H4 (cell line): ENCODE data around the gene STAT3. TPM values are rescaled to one million over a fixed set of nuclear protein-coding genes. Genes with fewer than 3 reads are reported as not detected.
"Not testable (repeated sequence)": the region's sequence is repeated elsewhere in the genome, so short reads cannot be mapped to it uniquely, and the experiment has no call there.

Source experiments
- DNase-seq: peaks from one replicate; pipeline ENCODE4 v3.0.0-alpha.2; 2015; ENCODE audit warnings: low spot score
- total RNA-seq: library from RNA; depleted of rRNA; stranded (reverse); fragments of >200 nt; shearing (Covaris generic); gene quantifications from 2 replicates; pipeline ENCODE4 v1.2.3, GENCODE V29; 2014

Gene STAT3
- total RNA-seq, 1 experiment from 2014 or later, result 77.5 TPM

DNA sequence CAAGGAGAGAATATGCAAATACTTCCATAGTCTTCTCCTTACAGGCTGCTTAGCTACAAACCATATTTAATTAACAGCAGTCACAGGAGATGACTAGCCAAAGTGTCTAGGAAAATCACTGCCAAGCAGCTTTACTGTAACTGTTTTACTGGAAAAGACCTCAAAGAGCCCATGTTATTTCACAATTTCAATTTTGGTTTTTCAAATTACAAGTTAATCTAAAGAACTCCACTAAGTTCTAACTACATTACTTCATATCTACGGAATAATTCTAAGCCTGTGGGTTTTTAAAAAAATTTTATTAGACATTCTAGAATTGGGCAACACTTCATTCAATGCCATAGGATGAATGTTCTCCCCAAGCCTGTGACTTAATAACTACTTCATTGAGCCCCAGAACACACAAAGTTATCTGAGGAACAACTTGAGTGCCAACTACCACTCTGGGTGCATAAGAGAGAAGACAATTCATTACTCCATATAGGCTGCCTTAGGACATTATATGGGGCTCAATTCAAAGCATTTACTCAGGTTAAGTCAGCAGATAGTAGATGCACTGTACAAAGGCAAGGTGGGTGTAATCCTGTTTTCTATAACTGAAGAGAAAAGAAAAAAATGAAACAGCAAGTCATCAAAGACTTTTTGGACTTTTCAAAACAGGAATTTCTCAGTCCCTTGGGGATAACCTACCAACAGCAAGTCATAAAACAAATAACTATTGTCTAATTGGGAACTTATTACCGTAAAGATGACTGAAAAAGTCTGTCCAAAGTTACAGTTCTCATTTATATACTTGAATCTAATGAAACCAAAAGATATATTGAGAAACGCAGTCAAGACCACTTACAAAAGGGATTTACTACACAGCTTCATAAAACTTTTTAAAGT lies 33.0 kb downstream of the STAT3 start:
- DNase-seq, result peak; percentile 44

DNA sequence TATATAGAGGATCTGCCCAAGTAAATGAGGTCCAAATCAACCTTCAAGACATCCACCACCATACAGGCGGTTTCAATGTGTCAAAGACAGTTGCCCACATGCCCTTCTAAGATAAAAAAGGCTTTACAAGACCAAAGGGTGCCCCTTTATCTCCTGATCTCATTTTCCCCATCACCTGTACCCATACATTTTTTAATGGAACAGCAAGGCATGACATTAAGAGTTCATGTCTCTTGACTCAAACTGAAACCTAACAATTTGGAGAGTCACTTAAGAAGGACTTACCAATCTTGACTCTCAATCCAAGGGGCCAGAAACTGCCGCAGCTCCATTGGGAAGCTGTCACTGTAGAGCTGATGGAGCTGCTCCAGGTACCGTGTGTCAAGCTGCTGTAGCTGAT lies 40.1 kb downstream of the STAT3 start:
- DNase-seq, result no peak

DNA sequence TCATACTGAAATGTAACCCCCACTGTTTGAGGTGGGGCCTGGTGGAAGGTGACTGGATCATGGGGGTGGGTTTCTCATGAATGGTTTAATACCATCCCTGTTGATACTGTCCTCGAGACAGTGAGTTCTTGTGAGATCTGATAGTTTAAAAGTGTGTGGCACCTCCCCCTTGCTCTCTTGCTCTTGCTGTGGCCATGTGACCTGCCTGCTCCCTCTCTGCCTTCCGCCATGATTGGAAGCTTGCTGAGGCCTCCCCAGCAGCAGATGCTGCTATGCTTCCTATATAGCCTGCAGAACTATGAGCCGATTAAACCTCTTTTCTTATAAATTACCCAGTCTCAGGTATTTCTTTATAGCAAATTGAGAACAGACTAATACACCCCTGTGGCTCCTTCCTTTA lies 40.6 kb downstream of the STAT3 start:
- no peak for DNase-seq

DNA sequence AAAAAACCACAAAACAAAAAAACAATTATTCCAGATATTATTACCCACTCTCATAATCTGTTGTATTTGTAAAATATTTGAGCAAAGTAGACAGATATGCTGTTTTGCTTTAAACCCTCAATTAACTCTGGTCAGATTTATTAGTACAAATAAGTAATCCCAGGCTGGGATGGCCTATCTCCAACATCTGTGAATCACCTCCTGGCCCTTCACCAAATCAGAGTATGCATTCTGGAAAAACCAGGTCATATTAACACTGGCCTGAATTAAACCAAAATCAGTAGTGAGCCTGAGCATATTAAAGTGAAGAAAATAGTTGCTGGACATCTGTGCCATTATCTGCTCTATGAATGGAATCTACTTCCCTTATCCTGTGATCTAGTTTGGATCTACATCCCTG lies 41.0 kb downstream of the STAT3 start:
- peak; percentile 50 for DNase-seq

DNA sequence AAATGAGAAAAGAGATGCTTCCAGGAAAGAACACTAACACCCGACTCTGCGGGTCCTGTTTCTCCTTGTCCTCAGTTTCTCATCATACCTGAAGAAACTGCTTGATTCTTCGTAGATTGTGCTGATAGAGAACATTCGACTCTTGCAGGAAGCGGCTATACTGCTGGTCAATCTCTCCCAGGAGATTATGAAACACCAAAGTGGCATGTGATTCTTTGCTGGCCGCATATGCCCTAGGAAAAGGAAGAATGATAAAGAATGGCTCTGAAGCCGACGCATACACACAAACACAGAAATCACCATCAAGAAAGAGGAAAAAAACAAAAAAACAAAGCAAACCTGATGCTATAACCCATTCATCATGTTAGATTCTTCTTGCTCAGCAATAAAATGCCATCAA lies 41.8 kb downstream of the STAT3 start:
- no peak for DNase-seq

DNA sequence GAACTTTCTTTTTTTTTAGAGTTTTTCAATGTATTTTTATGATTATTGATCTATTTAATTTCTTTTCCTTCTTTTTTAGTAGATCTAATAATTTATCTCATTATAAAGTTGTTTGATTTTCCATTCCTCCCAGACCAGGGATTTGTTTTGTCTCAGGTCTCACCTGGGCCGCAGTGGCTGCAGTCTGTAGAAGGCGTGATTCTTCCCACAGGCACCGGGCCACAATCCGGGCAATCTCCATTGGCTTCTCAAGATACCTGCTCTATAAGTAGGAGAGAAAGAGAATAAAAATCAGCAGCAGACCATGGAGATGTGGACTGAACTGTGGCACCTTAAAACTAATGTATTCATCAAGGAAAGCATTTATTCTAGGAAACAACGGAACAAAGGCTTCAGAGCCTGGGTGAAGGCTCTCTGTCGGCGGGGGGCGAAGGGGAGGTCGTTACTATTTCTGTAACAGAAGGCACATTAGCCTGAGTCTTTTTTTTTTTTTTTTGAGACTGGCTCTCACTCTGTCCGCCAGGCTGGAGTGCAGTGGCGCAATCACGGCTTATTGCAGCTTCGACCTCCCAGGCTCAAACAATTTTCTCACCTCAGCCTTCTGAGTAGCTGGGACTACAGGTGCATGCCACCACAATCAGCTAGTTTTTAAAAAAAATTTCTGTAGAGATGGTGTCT lies 42.7 kb downstream of the STAT3 start:
- no peak for DNase-seq

DNA sequence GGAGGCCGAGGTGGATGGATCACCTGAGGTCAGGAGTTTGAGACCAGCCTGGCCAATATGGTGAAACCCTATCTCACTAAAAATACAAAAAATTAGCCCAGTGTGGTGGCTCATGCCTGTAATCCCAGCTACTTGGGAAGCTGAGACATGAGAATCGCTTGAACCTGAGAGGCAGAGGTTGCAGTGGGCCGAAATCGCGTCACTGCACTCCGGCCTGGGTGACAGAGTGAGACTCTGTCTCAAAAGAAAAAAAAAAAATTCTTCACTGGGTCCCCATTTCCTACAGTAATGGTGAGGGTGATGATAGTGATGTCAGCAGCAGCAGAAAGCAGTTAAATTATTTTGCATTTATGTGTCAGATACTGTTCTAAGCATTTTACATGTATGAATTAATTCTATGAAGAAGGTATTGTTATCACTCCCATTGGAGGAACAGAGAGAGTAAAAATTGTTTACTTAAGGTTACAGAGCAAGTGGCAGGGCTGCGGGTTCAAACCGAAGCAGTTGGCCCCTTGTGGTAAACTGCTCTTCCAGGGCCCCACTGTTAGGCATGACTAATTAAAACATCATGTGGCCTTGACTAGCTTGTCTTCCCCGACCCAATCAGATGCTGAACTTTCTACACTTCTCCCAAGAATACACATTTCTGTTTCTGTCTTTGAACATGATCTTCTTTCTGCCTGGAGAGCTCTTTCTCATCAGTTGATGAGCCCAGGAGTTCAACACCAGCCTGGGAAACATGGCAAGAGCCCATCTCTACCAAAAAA lies 45.8 kb downstream of the STAT3 start:
- DNase-seq, result peak; percentile 54

DNA sequence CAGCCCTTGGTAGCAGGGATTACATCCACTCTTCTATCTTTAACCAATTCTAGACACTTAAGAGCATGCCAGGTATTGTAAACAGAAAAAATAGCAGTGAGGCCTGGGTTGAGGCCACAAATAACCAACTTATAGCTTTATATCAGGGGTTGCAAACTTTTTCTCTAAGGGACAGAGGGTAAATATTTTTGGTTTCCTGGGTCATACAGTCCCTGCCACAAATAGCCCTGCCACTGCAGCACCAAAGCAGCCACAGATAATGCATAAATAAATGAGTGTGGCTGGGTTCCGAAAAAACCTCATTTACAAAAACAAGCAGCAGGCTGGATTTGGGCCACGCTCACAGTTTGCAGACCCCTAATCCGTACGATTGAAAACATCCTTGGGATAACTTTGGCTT lies 46.7 kb downstream of the STAT3 start:
- DNase-seq, result no peak

DNA sequence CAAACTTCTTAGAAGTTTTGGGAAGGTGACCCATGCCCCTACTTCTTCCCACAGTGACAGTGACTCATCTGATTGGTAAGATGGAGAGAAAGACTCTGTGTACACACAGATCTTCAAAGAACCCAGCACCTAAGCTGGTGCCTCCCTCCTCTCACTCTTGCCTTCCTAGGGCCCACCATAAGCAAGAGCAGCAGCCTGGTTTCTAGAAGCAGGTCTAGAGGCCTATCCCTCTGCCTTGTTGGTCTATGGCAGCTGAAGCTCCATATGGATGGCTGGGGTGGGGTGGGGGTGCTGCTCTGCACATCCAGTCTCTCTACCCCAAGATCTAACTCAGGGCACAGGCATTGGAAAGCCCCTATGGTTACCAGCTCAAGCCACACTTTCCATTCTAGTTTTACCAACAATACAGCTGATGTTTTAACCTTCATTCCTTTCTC lies 47.5 kb downstream of the STAT3 start:
- no peak for DNase-seq

DNA sequence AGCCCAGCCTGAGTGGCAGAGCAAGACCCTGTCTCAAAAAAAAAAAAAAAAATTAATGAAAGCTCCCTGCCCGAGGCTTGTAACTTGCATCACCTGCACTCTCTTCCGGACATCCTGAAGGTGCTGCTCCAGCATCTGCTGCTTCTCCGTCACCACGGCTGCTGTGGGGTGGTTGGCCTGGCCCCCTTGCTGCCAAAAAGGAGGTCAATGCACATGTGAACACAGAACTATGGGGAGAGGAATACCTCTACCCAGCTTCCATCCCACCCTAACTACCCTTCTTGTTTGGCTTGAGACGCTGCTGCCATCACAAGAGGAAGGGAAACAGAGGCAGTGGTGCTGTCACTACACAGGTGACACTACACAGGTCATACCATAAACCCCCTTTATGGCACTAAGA lies 49.0 kb downstream of the STAT3 start:
- DNase-seq, result no peak

DNA sequence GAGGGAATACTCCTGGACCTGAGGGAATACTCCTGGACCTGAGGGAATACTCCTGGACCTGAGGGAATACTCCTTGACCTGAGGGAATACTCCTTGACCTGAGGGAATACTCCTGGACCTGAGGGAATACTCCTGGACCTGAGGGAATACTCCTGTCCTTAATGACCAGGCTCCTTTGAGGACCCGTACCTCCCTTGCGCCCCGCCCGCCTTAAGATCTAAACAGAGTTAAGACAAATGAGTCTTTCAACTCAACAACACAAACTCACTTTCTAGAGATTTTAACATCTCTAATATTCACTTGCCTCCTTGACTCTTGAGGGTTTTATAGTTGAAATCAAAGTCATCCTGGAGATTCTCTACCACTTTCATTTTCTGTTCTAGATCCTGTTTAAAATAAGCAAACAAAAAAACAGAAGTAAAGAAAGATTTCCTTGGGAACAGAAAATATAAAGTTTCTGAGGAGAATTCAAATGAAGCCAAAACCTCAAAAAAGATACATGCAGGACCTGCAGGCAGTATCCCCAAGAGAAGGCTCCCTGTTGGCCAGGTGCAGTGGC lies 49.7 kb downstream of the STAT3 start:
- DNase-seq, result no peak

DNA sequence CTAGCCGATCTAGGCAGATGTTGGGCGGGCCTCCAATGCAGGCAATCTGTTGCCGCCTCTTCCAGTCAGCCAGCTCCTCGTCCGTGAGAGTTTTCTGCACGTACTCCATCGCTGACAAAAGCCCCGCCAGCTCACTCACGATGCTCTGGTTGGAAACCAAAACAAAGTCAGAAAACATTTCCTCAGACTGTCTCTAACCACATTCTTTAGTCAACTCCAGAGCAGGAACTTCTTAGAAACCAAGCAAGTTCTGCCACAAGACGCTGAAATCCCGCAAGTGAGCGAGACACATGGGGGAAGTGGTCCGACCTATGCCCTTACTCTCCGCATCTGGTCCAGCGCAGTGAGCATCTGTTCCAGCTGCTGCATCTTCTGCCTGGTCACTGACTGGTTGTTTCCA lies 50.8 kb downstream of the STAT3 start:
- DNase-seq, result no peak

DNA sequence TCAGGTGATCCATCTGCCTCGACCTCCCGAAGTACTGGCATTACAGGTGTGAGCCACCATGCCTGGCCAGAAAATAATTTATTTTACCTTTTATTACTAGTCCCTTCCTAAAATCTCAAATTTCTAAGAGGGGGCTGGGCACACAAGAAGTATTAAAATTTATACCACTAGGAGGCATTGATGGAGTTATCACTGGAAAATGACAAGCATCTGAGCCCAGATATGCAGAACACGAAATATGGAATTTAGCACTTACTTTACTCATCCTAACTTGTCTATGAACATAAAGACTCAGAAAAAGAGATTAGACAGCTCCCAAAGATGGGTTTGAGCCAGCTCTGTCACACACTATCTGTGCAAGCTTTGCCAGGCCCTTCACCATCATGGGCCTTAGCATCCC lies 53.6 kb downstream of the STAT3 start:
- no peak for DNase-seq

DNA sequence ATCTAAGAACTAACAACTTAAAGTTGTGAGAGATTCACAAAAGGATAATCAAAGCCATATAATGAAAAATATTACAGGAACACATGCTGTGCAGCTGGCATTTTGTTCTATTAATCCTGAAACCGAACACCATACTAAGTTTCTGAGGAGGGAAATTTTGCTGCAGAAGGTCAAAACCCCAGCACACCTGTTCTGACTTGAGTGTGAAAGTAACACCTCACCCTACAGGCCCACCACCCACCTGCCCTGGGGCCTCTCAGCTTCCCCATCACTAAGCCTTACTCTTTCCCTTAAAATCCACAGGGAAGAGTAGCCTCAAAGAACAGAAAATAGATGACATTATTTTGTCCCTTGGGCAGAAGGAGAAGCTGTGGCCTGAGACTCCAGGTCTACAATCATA lies 55.2 kb downstream of the STAT3 start:
- no peak for DNase-seq

DNA sequence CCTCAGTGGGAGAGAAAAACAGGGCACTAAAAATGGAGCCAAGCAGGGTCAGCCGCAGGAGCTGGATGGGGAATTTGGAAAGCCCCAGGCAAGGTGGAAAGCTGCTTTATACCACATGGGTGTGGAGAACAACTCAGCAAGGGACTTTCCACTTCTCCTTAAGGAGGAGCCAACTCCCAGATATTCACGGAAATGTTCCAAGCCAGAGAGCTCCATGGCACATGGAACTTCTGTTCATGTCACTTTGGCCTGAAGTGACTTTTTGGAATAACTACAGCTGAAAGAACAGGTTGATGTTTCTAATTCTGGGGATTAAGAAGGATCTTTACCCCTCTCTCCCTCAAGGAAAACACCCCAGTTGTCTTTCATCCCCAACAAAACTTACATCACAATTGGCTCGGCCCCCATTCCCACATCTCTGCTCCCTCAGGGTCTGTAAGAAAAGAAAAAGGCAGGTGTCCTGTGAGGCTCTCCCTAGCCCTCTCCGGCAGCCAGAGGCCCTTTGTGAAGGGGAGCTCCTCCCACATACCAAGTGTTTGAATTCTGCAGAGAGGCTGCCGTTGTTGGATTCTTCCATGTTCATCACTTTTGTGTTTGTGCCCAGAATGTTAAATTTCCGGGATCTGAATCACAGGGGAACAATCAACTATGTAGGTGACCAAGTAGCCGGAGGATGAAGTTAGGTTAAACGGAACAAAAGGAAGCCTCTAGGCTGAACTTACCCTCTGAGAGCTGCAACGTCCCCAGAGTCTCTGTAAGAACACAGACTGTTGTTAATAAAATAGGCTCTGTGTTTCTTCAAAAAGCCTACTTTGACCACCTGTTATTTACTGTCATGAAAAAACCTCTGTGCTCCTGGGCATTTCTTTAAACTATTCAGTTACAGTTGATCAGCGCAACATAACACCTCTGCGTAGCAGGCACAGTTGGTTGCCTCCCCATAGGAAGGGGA lies 58.9 kb downstream of the STAT3 start:
- DNase-seq, result peak; percentile 48

DNA sequence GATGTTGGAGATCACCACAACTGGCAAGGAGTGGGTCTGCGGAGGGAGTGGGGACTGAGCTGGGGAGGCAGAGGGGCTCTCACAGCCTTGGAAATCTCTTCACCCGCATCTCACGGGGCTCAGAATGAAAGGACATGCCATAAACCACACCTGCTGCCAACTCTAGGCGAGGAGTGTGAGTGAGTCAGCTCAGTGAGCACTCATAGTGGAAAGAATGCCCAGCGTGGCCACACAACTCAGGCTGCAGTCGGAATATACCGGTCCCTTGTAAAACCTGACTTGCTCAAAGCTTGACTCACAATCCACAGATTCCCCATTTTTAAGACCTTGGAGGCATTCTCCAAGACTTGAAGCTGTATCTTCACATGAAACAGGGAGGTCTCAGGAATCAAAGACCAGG lies 63.2 kb downstream of the STAT3 start:
- peak; percentile 87 for DNase-seq

DNA sequence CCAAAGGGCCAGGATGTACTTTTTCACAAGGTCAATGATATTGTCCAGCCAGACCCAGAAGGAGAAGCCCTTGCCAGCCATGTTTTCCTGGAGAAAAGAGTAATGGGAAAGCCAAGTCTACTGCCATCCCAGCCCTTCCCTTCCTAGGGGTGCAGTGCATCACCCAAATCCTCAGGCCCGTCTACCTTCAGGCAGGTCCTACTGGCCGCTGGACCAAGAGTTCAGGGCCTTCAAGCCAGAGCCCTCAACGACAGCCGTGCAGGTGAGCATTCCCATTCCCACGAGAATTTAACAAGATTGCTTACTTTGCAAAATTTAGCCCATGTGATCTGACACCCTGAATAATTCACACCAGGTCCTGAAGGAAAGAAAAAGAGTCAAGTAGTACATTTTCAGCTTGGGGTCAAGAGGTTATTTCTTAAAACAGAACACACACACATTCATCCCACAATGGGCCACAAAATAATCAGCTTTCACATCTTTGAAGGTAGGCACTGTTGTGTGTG lies 64.9 kb downstream of the STAT3 start:
- DNase-seq, result no peak

DNA sequence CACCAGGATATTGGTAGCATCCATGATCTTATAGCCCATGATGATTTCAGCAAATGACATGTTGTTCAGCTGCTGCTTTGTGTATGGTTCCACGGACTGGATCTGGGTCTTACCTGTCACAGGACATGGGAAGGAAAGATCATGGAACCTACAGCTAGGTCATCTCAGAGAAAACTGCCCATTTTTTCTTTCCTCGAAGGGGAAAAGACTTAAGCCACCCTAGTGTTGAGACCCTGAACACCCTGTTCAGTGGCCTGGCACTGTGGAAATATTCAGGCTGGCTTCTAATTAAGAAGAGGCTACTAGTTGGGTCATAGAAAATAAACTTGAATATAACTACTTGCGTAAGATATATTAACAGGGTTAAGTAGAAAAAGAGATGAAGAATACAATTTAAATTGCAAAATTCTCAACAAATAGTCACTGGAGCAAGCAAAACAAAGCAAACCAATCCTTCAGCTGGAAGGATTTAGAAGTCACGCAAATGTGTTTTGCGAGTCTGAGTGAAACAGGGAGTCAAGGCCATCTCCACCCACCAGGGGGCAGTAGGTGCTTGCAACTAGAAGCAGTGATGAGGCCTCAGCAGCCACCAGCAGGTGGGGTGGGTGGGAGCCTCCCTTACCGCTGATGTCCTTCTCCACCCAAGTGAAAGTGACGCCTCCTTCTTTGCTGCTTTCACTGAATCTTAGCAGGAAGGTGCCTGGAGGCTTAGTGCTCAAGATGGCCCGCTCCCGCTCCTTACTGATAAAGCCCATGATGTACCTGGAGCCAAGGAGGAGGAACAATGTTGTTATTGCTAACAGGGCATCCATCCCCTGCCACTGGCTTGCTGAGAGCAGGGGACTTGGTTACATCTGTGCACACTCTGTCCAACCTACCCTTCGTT lies 65.6 kb downstream of the STAT3 start:
- DNase-seq, result peak; percentile 93

DNA sequence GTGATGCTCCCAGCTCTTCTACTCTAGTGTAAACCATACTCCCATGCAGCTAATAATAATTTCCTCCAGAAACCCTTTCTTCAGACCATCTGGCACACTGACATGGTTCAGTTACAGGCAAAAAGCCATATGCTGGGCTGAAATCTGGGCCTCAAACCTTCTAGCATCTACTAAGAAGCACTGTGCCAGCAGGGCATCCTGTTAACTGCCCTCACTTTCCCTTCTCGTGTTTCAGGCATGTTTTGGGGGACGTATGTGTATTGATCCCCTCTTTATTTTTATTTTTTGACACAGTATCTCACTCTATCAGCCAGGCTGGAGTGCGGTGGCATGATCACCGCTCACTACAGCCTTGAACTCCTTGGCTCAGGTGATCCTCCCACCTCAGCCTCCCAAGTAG lies 66.7 kb downstream of the STAT3 start:
- DNase-seq, result no peak

DNA sequence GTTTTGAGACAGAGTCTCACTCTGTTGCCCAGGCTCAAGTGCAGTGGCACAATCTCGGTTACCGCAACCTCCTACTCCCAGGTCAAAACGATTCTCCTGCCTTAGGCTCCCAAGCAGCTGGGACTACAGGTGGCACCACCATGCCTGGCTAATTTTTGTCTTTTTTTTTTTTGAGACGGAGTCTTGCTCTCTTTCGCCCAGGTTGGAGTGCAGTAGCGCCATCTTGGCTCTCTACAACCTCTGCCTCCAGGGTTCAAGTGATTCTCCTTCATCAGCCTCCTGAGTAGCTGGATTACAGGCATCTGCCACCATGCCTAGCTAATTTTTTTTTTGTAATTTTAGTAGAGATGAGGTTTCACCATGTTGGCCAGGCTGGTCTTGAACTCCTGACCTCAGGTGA lies 70.3 kb downstream of the STAT3 start:
- DNase-seq, result not testable (repeated sequence)
